Osteocyte (in vitro differentiated cells): ENCODE data around the gene TXNDC17. TPM values are rescaled to one million over a fixed set of nuclear protein-coding genes. Genes with fewer than 3 reads are reported as not detected.

ENCODE experiments used
- DNase-seq: peaks from one replicate; pipeline ENCODE4 v3.0.0; 2021; ENCODE audit warnings: mixed read lengths; ENCODE audit not compliant: unreplicated experiment; ENCODE audit errors: extremely low spot score
- H3K27ac Mint-ChIP-seq: one replicate; pipeline ENCODE4 v1.8.0; 2021; ENCODE audit warnings: mild to moderate bottlenecking, mixed read lengths; ENCODE audit not compliant: unreplicated experiment
- H3K27me3 Mint-ChIP-seq: one replicate; pipeline ENCODE4 v1.8.0; 2021; ENCODE audit warnings: mixed read lengths; ENCODE audit not compliant: unreplicated experiment
- H3K36me3 Mint-ChIP-seq: one replicate; pipeline ENCODE4 v1.8.0; 2021; ENCODE audit warnings: mixed read lengths; ENCODE audit not compliant: unreplicated experiment
- H3K4me1 Mint-ChIP-seq: one replicate; pipeline ENCODE4 v1.8.0; 2021; ENCODE audit warnings: mixed read lengths; ENCODE audit not compliant: unreplicated experiment
- H3K4me3 Mint-ChIP-seq: one replicate; pipeline ENCODE4 v1.8.0; 2021; ENCODE audit warnings: mild to moderate bottlenecking, moderate library complexity, mixed read lengths; ENCODE audit not compliant: unreplicated experiment
- H3K9me3 Mint-ChIP-seq: one replicate; pipeline ENCODE4 v1.8.0; 2021; ENCODE audit warnings: mixed read lengths; ENCODE audit not compliant: unreplicated experiment
- total RNA-seq: library from RNA; stranded (reverse); gene quantifications from 2 replicates; pipeline ENCODE4 v1.2.1, GENCODE V29; 2021
- TF ChIP-seq, protein P1 (sequence below): fragments of 200-600 bp; sonication (generic); IDR thresholded peaks from 2 replicates; pipeline ENCODE4 v1.5.0; 2021; ENCODE audit warnings: antibody characterized with exemption, mild to moderate bottlenecking, moderate library complexity

Gene TXNDC17
- total RNA-seq, 1 donor from 2014 or later = 53.5 TPM

DNA sequence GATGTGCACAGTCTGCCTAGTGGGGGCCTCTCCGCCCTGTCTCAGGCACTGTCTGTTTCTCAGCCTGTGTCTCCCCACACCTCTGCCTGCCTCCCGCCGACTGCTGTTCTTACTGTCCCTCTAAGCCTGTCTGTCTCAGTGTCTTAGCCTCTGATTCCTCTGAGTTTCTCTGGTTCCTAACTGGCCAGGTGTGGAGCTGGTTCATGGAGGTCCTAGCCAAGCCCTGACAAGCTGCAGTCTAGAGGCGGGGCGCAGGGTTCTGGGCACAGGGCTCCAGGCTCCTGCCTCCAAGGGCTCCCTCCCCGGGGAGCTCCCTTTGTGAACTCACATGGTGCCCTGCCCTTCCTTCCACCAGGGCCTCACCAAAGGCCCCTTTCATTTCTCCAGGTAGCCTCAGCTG is 30.1 kb downstream of the TXNDC17 start:
- Mint-ChIP-seq H3K36me3 (no peaks in the 10 kb centered on the region), H3K4me1 (no peaks in the 10 kb centered on the region), H3K9me3 (no peaks in the 10 kb centered on the region), H3K27me3 (peaks cover 16% of the 10 kb centered on the region), H3K4me3 (no peak overlapping the region), H3K27ac (no peak overlapping the region)
- DNase-seq = no peak
- TF ChIP-seq, protein P1, sequence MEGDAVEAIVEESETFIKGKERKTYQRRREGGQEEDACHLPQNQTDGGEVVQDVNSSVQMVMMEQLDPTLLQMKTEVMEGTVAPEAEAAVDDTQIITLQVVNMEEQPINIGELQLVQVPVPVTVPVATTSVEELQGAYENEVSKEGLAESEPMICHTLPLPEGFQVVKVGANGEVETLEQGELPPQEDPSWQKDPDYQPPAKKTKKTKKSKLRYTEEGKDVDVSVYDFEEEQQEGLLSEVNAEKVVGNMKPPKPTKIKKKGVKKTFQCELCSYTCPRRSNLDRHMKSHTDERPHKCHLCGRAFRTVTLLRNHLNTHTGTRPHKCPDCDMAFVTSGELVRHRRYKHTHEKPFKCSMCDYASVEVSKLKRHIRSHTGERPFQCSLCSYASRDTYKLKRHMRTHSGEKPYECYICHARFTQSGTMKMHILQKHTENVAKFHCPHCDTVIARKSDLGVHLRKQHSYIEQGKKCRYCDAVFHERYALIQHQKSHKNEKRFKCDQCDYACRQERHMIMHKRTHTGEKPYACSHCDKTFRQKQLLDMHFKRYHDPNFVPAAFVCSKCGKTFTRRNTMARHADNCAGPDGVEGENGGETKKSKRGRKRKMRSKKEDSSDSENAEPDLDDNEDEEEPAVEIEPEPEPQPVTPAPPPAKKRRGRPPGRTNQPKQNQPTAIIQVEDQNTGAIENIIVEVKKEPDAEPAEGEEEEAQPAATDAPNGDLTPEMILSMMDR = no peak

DNA sequence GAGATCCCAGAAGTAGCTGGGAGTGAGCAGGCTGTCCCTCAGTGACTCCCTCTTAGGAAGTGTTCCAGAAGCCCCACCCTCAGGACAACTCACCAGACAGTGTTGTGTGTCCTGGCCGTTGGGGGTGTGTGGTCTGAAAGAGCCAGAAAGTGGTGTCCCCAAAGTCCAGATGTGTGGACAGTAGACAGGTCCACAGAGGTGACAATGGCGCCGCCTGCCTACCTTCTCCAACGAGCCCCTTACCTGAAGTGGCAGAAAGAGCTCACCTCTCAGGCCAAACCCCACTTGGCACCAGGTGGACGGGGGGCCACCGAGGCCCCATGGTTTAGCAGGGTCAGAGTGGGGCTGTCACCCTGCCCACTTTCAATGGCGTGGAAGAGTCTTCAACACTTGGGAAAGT is 30.6 kb downstream of the TXNDC17 start:
- Mint-ChIP-seq H3K27me3 (peaks cover 16% of the 10 kb centered on the region), H3K4me1 (no peaks in the 10 kb centered on the region)

DNA sequence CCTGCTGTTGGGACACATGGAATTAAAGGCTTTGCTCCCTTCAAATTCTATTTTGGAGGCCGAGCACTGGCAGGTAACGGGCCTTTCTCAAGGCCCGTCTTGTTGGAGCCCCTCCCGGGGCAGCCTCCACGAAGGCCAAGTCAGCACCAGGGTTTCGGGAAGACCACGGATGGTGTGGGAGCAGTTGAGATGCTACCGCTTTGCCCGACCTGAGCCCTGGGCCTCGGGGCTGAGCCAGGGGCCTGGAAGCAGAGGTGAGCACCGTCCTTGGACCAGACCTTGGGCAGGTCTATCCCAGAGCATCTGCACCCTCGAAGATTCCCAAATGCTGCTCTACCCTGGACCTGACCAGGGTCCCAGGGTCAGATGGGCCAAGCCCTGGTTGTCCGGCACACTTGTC is 33.7 kb downstream of the TXNDC17 start:
- no peak for DNase-seq
- Mint-ChIP-seq H3K4me1 (no peaks in the 10 kb centered on the region), H3K27me3 (peaks cover 11% of the 10 kb centered on the region), H3K4me3 (no peak overlapping the region), H3K36me3 (no peaks in the 10 kb centered on the region), H3K27ac (no peak overlapping the region), H3K9me3 (no peaks in the 10 kb centered on the region)
- TF ChIP-seq, protein P1 = no peak

More for the DNA sequence above, 30.6 kb downstream of the TXNDC17 start:
- Mint-ChIP-seq H3K27ac (no peak overlapping the region), H3K9me3 (no peaks in the 10 kb centered on the region), H3K36me3 (no peaks in the 10 kb centered on the region), H3K4me3 (no peak overlapping the region)
- TF ChIP-seq, protein P1 = no peak
- DNase-seq = no peak

DNA sequence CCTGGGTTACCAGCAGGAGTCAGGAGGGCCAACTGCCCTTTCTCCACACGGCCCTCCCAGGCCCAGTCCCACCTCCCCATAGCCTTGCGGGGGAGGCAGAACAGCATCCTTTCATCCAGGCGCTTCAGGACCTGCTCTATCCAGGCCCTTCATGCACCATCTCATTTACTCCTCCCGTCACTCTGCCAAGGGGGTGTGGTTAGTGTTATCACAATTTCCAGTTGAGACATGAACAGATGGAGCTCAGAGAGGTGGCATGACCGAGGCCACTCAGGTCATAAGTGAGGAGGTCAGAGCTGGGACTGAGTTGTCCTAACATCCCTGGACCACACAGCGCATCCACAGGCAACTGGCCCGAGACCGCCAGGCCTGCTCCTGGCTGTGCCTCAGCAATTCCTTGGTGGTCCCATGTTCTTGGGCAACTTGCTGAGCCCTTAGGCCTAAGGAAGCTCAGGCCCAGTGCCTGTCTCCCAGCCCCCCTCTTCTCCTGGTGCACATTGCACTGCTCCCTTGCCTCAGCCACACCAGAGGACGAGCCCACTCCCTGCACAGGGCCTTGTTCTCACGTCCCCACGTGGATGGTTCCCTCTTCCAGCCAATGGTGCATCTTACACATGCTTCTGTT is 34.5 kb downstream of the TXNDC17 start:
- no peak for DNase-seq
- no peak overlapping the region for H3K27ac Mint-ChIP-seq
- H3K36me3 Mint-ChIP-seq = no peaks in the 10 kb centered on the region
- peaks cover 10% of the 10 kb centered on the region for H3K27me3 Mint-ChIP-seq
- H3K9me3 Mint-ChIP-seq = no peaks in the 10 kb centered on the region
- no peaks in the 10 kb centered on the region for H3K4me1 Mint-ChIP-seq
- no peak overlapping the region for H3K4me3 Mint-ChIP-seq
- TF ChIP-seq, protein P1 = no peak

DNA sequence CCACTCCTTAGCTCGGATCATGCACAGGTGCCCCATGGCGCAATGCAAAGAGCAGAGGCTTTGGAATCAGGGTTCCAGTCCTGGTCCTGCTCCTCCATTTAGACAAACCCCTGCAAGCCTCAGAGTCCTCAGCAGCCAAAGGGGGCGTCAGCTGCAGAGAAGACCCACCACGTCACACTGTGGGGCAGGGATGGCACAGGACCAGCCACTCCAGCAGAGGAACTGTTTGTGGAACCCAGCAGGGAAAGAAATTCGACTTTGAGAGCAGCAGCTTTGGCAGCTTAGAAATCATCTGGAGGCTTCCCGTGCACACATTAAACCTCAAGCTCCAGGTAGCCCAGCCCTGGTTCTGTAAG is 35.9 kb downstream of the TXNDC17 start:
- DNase-seq = no peak
- H3K27ac Mint-ChIP-seq = no peak overlapping the region
- no peaks in the 10 kb centered on the region for H3K4me1 Mint-ChIP-seq
- peaks cover 10% of the 10 kb centered on the region for H3K27me3 Mint-ChIP-seq
- H3K4me3 Mint-ChIP-seq = no peak overlapping the region
- H3K36me3 Mint-ChIP-seq = no peaks in the 10 kb centered on the region
- H3K9me3 Mint-ChIP-seq = no peaks in the 10 kb centered on the region
- TF ChIP-seq, protein P1 = no peak
